NCI-H748 (cell line): Measurements from ENCODE around the gene DNAH10.

Experiments
- DNase-seq: peaks from one replicate; lab custom pipeline; 2025; ENCODE audit not compliant: unreplicated experiment; lab: John Stamatoyannopoulos, UW

DNAH10 gene

GRCh38 chr12:123931686-123932321 lies 169.7 kb downstream of the DNAH10 start:
- no peak for DNase-seq

DNA sequence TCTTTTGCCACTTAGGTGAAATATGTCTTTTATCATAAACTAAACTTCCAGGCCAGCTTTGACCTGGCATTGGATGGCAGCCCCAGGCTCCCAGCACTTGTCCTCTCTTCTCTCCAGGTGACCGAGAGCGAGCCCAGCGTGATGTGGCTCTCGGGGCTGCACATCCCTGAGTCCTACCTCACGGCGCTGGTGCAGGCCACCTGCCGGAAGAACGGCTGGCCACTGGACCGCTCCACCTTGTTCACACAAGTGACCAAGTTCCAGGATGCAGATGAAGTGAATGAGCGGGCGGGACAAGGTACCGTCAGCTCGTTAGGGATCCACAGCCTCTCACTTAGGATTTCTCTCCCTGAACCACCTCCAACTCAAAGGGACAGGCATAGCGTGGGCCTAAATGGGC lies 171.1 kb downstream of the DNAH10 start:
- DNase-seq: no peak

DNA sequence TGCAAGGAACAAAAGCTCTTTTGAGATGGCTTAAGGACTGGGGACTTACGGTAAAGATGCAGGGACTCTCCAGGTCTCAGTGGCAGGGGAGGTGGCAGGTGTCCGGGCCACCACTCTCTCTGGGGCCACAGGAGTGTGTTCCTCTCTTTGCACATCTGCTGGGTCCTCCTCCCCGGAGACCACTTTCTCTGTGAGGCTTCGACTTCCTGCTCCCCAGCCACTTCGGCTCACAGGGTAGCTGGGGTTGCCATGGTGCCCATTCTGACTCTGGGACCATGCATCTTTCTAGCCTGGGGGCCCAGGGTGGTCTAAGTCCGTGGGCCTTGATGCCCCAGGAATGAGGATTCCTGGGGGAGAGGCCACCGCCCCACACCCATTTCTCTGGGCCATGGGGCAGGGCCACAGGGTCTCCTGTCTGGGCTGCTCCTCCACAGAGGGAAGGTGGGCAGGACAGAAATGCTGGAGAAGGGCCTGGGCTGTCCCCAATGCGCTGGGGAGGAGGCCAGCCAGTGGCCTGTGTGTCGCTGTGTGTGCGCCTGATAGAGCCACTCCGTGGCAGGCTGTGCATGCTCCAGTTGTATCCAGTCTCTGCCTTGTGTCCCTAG lies 172.0 kb downstream of the DNAH10 start:
- DNase-seq: no peak

DNA sequence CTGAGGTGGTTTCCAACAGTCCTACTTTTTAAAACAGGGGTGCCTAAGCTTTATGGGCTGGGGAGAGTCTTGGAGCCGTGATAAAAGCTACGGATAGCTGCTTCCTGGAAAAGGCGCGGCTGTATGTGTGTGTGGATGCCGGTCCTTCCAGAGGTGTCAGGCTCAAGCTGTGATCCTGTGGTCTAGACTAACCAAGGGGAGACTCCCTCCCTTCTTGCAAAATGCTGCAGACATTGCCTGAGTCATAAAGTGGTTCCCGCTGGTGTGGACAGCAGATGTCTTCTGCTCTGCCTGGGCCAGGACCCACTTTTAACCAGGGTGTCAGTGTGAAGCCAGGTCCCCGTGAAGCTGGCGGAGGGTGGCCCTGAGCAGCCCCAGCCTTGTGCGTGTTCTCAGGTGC lies 172.7 kb downstream of the DNAH10 start:
- DNase-seq: no peak

DNA sequence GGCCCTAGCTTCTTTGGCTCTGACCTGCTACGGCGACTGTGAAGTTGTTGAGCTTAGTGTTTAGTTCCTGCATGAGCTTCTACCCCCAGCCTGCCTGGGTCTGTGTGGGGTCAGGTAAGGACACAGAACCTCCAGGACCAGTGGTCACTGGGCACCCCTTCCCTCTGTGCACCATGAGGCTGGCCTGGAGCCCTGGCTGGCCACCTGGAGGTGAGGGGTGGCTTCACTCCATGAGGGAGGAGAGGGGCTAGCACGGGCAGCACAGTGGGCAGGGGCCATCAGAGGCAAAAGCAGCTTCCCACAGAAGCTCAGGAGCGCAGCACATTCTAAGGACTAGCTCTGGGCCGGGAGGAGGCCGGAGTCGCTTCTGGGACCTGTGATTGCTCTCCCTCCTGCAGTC lies 173.9 kb downstream of the DNAH10 start:
- no peak for DNase-seq

DNA sequence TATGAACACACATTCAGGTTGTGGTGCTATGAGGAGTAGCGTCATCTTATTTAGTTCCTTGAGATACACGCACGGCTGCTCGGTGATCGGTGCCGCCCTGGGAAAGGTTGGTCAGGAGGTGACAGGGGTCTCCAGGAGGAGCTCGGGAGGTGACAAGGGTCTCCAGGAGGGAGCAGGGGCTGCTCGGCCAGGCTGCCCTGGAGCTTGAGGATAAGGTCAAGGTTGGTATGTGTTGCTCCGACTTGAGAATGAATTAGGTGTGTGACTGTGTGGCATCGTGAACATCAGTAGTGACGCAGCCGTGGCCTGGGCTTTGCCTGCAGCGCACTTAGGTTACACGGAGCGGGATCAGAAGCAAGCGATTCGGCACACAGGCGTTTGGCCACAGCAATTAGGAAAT lies 174.4 kb downstream of the DNAH10 start:
- no peak for DNase-seq

- DNase-seq: no peak
Observed at GRCh38 chr12:123936956-123937706, 175.0 kb downstream of the DNAH10 start.

DNA sequence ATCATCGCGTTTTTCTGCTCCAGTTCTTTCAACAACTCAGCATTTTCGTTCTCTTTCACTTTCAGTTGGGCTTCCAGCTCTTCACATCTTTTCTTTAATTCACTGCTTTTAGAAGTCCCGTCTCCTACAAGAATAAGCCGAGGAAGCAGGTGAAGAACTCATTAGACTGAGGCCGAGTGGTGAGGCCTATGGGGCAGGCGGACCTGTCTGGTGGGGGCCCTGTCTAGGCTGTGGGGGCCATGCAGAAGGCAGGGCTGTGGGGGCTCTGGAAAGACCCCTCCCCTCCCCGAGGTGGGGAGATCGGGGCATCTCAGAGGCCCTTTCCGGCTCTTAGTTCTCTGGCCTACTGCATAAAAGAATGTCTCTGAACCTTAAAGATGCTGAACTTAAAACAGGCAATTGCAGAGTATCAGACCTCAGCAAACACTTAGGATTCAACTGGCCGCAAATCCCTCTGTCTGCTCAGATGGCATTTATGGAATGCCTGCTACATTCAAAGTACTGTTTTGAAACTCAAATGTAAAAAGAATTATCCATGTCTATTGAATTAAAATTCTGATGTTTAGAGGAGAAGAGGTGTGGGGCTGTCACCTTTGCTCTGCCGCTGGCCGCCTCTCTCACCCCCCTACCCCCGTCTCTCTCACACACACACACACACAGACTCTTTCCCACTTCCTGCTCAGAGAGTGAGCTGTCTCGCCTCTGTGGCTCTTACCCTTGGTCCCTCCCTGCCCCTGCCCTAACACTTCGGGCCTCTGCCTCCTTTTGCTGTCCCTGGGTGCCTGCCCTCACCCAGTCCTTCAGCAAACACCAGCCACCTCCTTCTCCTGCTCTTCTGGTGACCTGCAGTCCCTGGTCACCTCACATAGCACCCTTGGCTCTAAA lies 175.8 kb downstream of the DNAH10 start:
- DNase-seq: no peak

DNA sequence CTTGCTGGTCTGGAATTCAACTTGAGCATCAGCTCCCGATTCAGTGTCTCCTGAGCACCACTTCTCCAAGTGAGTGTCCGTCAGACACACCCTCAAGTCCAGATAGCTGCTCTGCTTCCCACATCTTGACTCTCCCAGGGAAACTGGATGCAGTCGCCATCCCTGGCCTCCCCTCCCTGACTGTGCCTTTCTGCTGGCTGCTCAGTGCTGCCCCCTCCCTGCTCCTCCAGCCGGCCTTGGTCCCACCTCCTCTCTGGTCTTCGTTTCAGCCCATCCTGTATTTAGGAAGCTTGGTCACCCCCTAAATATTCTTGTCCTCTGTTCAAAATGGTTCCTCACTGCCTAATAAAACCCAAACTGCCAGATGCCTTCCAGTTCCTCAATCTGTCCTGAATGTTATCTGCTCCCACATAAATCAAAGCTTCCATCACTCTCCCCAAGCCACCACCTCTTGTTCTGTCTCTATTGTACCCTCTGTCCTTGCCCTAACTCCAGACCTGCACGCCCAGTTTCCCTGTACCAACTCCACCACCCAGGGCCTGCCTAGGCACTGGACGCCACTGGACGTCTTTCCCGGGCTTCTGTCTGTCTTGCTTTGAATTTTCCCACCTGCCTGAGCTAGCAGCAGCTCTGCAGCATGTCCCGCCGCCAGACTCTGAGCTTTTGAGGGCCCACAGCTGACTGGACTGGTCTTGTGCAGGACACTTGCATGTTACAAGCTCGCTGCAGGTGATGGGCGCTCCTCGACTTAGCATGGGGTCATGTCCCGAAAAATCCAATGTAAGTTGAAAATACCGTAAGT lies 176.8 kb downstream of the DNAH10 start:
- no peak for DNase-seq

- DNase-seq: no peak
Observed at GRCh38 chr12:123939716-123940626, 177.9 kb downstream of the DNAH10 start.

DNA sequence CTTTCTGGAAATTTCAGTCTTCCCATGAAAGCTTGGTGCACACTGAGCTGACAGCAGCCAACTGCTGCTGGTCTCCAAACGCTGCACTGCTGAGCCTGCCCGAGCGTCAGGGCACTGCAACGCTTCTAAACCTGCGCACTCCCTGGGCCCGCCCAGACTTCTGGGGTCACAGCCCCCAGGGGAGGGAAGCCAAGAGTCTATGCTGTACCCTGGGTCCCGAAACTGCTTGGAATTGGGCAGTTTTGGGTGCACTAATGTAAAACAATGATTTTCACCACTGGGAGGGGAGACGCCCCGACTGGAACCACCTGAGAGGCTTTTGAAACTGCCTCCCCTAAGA lies 178.5 kb downstream of the DNAH10 start:
- no peak for DNase-seq

GRCh38 chr12:123941000-123941399 lies 178.9 kb downstream of the DNAH10 start:
- no peak for DNase-seq

GRCh38 chr12:123941624-123942237 lies 179.6 kb downstream of the DNAH10 start:
- no peak for DNase-seq

DNA sequence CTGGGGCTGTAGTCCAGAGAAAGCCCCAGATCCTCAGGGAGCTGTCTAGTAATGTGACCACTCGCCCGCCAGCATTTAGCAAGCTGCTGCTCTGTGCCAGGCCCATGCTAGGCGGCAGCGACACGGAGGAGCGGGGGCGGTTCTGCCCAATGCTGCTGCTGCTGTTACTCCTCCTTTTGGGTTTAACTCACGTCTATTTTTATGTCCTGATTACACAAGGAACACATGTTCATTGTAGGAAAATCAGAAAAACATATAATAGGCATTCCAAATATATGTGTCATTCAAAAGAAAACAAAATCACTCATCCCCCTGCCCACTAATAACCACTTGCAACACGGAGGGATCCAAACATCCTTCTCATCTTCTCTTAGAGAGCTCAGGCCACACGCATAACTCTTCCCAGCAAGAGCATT lies 180.1 kb downstream of the DNAH10 start:
- DNase-seq: no peak

GRCh38 chr12:123942911-123943648 lies 181.0 kb downstream of the DNAH10 start:
- no peak for DNase-seq

DNA sequence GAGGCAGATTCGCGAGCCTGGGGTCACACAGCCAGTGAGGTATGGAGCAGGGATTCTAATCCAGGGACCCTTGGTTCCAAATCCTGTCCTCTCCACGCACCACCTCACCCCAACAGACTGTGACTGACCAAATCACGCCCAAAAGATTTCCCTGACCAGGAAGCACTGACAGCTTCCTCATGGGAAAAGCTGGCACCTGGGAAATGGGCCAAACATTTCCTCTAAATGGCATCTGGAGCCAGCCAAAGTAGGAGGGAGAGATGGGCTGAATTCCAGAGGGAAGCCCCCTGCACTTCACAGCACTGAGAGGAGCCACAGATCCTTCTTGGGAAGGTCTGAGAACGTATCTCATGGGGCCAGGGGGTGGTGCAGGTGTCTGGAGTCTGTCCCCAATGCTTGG lies 181.7 kb downstream of the DNAH10 start:
- DNase-seq: no peak

- no peak for DNase-seq
Observed at GRCh38 chr12:123944696-123945095, 182.6 kb downstream of the DNAH10 start.

GRCh38 chr12:123945287-123946151 lies 183.4 kb downstream of the DNAH10 start:
- DNase-seq: no peak
